GM12878 (cell line): ENCODE data around the gene NCKAP5. TPM values are rescaled to one million over a fixed set of nuclear protein-coding genes. Genes with fewer than 3 reads are reported as not detected.

ENCODE experiments used
- ATAC-seq: fragments of 200-7000 bp; cut with Tn5 transposase; 3 replicates; pipeline ENCODE4 v1.9.1; 2020; ENCODE audit warnings: mild to moderate bottlenecking, moderate library complexity
- BruUV-seq: library from RNA; stranded (reverse); fragments of 400-500 nt; replicated peaks from 2 replicates; lab custom pipeline; 2021; lab: Mats Ljungman, UMichigan
- CTCF ChIA-PET: fragments of 300-600 bp; sonication (Branson Sonifier 250); formaldehyde crosslinking; extraction: SDS; loops from one replicate; lab custom pipeline; 2021; ENCODE audit warnings: inconsistent platforms; lab: Yijun Ruan, JAX
- POLR2A ChIA-PET: fragments of 350-600 bp; formaldehyde crosslinking; extraction: SDS; loops from one replicate; lab custom pipeline; 2021; ENCODE audit warnings: inconsistent platforms; lab: Charles Lee
- RAD21 ChIA-PET: fragments of 300-600 bp; sonication (Branson Sonifier 250); formaldehyde crosslinking; loops from one replicate; lab custom pipeline; 2023; ENCODE audit warnings: antibody characterized with exemption; ENCODE audit not compliant: unreplicated experiment; lab: Charles Lee
- SMC1A ChIA-PET: fragments of 300-600 bp; sonication (Branson Sonifier 250); formaldehyde crosslinking; loops from one replicate; lab custom pipeline; 2023; ENCODE audit not compliant: unreplicated experiment, uncharacterized antibody; lab: Charles Lee
- DNase-seq: peaks from one replicate; pipeline ENCODE4 v3.0.0-alpha.2; 2011; ENCODE audit warnings: low read depth, low spot score
- FAIRE-seq: peaks from 3 replicates; lab custom pipeline; 2011; peaks lifted over from hg19 to GRCh38; lab: Jason Lieb, UNC
- H2AFZ ChIP-seq: 2 replicates; pipeline ENCODE4 v1.6.0; 2011; ENCODE audit warnings: low read depth, low read length, control low read depth; ENCODE audit not compliant: control insufficient read depth
- H3K27ac ChIP-seq: 2 replicates; pipeline ENCODE4 v1.5.1; 2011; ENCODE audit warnings: control low read depth; ENCODE audit not compliant: control insufficient read depth, insufficient read depth
- H3K27me3 ChIP-seq, 2 experiments: replicated peaks in 1 of 2; 2 replicates each; pipeline versions ENCODE4 v1.6.0 to v1.6.1; 2011; ENCODE audit warnings: low read length in 1 of 2; ENCODE audit not compliant: control insufficient read depth in 2 of 2, insufficient read depth in 2 of 2
- H3K36me3 ChIP-seq, 2 experiments: 2 replicates each; pipeline ENCODE4 v1.5.1; 2011; ENCODE audit warnings: low read length in 1 of 2; ENCODE audit not compliant: control insufficient read depth in 2 of 2, insufficient read depth in 2 of 2
- H3K4me1 ChIP-seq: 2 replicates; pipeline ENCODE4 v1.6.1; 2011; ENCODE audit warnings: mild to moderate bottlenecking, low read length, moderate library complexity, mixed read lengths; ENCODE audit not compliant: control insufficient read depth, insufficient read depth
- H3K4me2 ChIP-seq: 2 replicates; pipeline ENCODE4 v1.6.0; 2011; ENCODE audit warnings: control low read depth; ENCODE audit not compliant: control insufficient read depth, insufficient read depth
- H3K4me3 ChIP-seq: fragments of 200-600 bp; sonication (generic); 2 replicates; pipeline ENCODE4 v1.5.1; 2016
- H3K79me2 ChIP-seq: 2 replicates; pipeline ENCODE4 v1.6.0; 2011; ENCODE audit warnings: low read length; ENCODE audit not compliant: control insufficient read depth, insufficient read depth
- H3K9ac ChIP-seq: 2 replicates; pipeline ENCODE4 v1.8.0; 2011; ENCODE audit warnings: low read length, control low read depth, mixed read lengths; ENCODE audit not compliant: control insufficient read depth, insufficient read depth
- H3K9me3 ChIP-seq: replicated peaks from 3 replicates; pipeline ENCODE4 v1.5.1; 2011; ENCODE audit warnings: mild to moderate bottlenecking, low read length; ENCODE audit not compliant: control insufficient read depth, insufficient read depth
- H4K20me1 ChIP-seq: 2 replicates; pipeline ENCODE4 v1.6.0; 2011; ENCODE audit not compliant: control insufficient read depth, insufficient read depth
- GABPA ChIP-seq: IDR thresholded peaks from 2 replicates; pipeline ENCODE4 v1.6.1; 2014; ENCODE audit warnings: antibody characterized with exemption, low read depth, mild to moderate bottlenecking, inconsistent platforms
- HDAC2 ChIP-seq: fragments of 200-600 bp; sonication (generic); IDR thresholded peaks from 2 replicates; pipeline ENCODE4 v1.6.1; 2017
- HDAC6 ChIP-seq: fragments of 200-600 bp; sonication (generic); IDR thresholded peaks from one replicate; pipeline ENCODE4 v1.8.0; 2017; ENCODE audit warnings: antibody characterized with exemption; ENCODE audit not compliant: unreplicated experiment
- LARP7 ChIP-seq: fragments of 450-650 bp; IDR thresholded peaks from 2 replicates; pipeline ENCODE4 v1.6.1; 2017; ENCODE audit warnings: mild to moderate bottlenecking
- NFIC ChIP-seq: IDR thresholded peaks from 2 replicates; pipeline ENCODE4 v1.6.1; 2012; ENCODE audit warnings: low read depth, mild to moderate bottlenecking, inconsistent platforms, low read length, moderate library complexity
- RUNX3 ChIP-seq: IDR thresholded peaks from 2 replicates; pipeline ENCODE4 v1.6.1; 2012; ENCODE audit warnings: low read length, inconsistent platforms
- SPI1 ChIP-seq: IDR thresholded peaks from 2 replicates; pipeline ENCODE4 v1.6.1; 2011; ENCODE audit warnings: low read depth, mild to moderate bottlenecking, low read length, moderate library complexity, borderline replicate concordance; ENCODE audit not compliant: insufficient read depth
- ZNF274 ChIP-seq: IDR thresholded peaks from one replicate; pipeline ENCODE4 v1.8.0; 2011; ENCODE audit not compliant: insufficient read length, insufficient read depth
- WGBS: methylation state at CpG from one replicate; pipeline ENCODE4 v1.1.6; 2016; ENCODE audit warnings: low lambda C conversion rate; ENCODE audit not compliant: insufficient replicate concordance, insufficient coverage; ENCODE audit errors: missing lambda C conversion rate; 5-methylcytosine and 5-hydroxymethylcytosine counted together
- in situ Hi-C: fragments of 300-500 bp; cut with MboI; formaldehyde crosslinking; loops from 9 replicates; pipeline ENCODE4 v1.14.3; 2018; ENCODE audit warnings: mixed read lengths
- intact Hi-C: fragments of 100-400 bp; cut with micrococcal nuclease; formaldehyde crosslinking; loops from one replicate; pipeline ENCODE4 v1.14.2; 2022; ENCODE audit not compliant: unreplicated experiment
- polyA plus RNA-seq, 11 experiments: library from polyadenylated mRNA; depleted of rRNA in 4 of 11; unstranded in 6 of 11; stranded (reverse) in 5 of 11; fragments of >200 nt; fragmentation: Nextera tagmentation in 4 of 11; fragmentation: Illumina TruSeq in 1 of 11; extraction: Ambion mirVana in 4 of 11; extraction: Trizol in 1 of 11; gene quantifications; 1 replicate in 1 of 11; 2 replicates in 10 of 11; pipeline versions ENCODE4 v1.2.1 to v1.2.3, GENCODE V29; 2011 to 2016; ENCODE audit warnings: inconsistent platforms in 2 of 11, missing spikeins in 2 of 11, low read depth in 1 of 11
- total RNA-seq, 4 experiments: library from RNA; depleted of rRNA in 3 of 4; stranded (reverse); fragments of >200 nt in 3 of 4; fragmentation: Illumina TruSeq in 1 of 4; extraction: Trizol in 1 of 4; gene quantifications; 2 replicates each; pipeline versions ENCODE4 v1.2.1 to v1.2.3, GENCODE V29; 2013 to 2021
- TF ChIP-seq, protein P1 (sequence below): fragments of 450-650 bp; formaldehyde crosslinking; IDR thresholded peaks from 2 replicates; pipeline ENCODE4 v1.5.0; 2022; ENCODE audit warnings: mild to moderate bottlenecking, missing genetic modification characterization
- TF ChIP-seq, protein P2 (sequence below): IDR thresholded peaks from 2 replicates; pipeline ENCODE4 v1.6.1; 2012; ENCODE audit warnings: low read depth, low read length, improper control_type of control experiment
- TF ChIP-seq, protein P3 (sequence below): fragments of 450-650 bp; conservative IDR thresholded peaks from 2 replicates; pipeline ENCODE4 v1.6.1; 2017; ENCODE audit warnings: mild to moderate bottlenecking, moderate library complexity

NCKAP5 gene
- total and polyA plus RNA-seq, 10 of the 15 experiments (the other 5 are each of a cell fraction or from before 2014, with no cell fraction given): 0.06 to 0.44 (median 0.16) TPM

DNA sequence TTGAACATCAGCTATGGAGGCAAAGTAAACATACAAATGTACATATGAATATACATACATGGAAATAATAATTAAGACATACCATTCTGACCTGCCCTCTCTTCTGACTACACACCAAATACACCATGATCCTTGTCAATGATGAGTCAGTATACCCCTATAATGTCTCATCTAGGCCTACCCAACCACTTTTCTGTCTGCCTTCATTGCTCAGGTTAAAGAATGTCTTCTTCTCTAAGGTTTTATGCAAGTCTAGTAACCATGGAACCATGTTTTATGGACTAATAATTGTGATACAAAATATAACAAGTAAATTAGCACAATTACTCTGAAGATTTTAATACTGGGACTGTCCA lies 128.7 kb downstream of the NCKAP5 start (continued):
- TF ChIP-seq, protein P1, sequence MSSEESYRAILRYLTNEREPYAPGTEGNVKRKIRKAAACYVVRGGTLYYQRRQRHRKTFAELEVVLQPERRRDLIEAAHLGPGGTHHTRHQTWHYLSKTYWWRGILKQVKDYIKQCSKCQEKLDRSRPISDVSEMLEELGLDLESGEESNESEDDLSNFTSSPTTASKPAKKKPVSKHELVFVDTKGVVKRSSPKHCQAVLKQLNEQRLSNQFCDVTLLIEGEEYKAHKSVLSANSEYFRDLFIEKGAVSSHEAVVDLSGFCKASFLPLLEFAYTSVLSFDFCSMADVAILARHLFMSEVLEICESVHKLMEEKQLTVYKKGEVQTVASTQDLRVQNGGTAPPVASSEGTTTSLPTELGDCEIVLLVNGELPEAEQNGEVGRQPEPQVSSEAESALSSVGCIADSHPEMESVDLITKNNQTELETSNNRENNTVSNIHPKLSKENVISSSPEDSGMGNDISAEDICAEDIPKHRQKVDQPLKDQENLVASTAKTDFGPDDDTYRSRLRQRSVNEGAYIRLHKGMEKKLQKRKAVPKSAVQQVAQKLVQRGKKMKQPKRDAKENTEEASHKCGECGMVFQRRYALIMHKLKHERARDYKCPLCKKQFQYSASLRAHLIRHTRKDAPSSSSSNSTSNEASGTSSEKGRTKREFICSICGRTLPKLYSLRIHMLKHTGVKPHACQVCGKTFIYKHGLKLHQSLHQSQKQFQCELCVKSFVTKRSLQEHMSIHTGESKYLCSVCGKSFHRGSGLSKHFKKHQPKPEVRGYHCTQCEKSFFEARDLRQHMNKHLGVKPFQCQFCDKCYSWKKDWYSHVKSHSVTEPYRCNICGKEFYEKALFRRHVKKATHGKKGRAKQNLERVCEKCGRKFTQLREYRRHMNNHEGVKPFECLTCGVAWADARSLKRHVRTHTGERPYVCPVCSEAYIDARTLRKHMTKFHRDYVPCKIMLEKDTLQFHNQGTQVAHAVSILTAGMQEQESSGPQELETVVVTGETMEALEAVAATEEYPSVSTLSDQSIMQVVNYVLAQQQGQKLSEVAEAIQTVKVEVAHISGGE (CRISPR knock-in tag): no peak
- no peak for TF ChIP-seq HDAC6

DNA sequence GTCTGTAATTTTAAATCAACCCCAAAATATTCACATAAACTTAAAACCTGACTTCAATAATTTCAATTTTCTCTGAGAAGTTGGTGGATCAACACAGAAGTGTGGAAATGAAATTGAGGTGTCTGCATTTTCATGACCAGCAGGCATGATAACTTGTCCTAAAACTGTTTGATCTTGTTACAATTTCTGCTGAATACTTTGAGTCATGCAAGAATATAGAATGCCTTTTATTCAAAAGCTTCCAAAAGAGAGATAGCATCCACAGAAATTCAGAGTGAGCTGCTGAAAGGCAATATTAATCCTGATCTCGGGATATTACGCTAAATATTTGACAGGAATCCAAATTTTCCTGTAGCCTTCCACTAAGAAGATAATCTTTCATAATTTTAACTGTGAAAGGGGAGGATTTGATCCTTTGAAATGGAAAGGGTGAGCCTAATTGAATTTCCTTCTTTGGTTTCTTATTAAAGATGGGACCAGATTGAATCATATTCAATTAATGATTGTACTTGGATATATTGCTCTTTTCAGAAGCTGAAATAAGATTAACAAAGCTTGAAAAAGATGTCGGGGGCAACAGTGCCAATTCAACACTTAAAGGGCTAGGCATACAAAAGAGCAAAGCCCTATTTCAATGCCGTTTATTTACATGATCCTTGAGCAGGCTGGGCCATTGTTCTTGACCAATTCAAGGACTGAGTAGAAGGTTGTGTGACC lies 129.3 kb downstream of the NCKAP5 start:
- Histone ChIP-seq H3K4me2 (no peak overlapping the region), H3K79me2 (no peaks in the 10 kb centered on the region), H3K9me3 (no peaks in the 10 kb centered on the region), H3K4me1 (no peaks in the 10 kb centered on the region), H4K20me1 (no peaks in the 10 kb centered on the region), H3K27me3 (no peaks in the 10 kb centered on the region), H3K27ac (no peak overlapping the region), H3K4me3 (no peak overlapping the region), H2AFZ (no peak overlapping the region), H3K9ac (no peak overlapping the region), H3K36me3 (no peaks in the 10 kb centered on the region)
- DNase-seq (no peak), FAIRE-seq (no peak), ATAC-seq (no peak)
- ChIA-PET POLR2A (no interaction called here), CTCF (interaction anchor here (1.3 kb wide), 1 partner anchor 17 kb away, joined by 3 read pairs; no protein-coding TSS in a partner anchor), SMC1A (interaction anchor here (0.9 to 1.6 kb wide), 3 partner anchors 9 to 18 kb away, joined by 3 to 4 read pairs (median 4); no protein-coding TSS in a partner anchor), RAD21 (no interaction called here)
- 23% methylated on average over 4 of the region's 4 CpGs for WGBS
- BruUV-seq: no TSS peak
- intact Hi-C loops (no loop called here), in situ Hi-C loops (no loop called here)
- TF ChIP-seq NFIC (no peak), LARP7 (no peak), RUNX3 (no peak), SPI1 (no peak), ZNF274 (no peak), HDAC2 (no peak), GABPA (no peak)
- TF ChIP-seq, protein P2, sequence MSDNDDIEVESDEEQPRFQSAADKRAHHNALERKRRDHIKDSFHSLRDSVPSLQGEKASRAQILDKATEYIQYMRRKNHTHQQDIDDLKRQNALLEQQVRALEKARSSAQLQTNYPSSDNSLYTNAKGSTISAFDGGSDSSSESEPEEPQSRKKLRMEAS: no peak
- TF ChIP-seq, protein P1 (CRISPR knock-in tag): no peak
- TF ChIP-seq, protein P3, sequence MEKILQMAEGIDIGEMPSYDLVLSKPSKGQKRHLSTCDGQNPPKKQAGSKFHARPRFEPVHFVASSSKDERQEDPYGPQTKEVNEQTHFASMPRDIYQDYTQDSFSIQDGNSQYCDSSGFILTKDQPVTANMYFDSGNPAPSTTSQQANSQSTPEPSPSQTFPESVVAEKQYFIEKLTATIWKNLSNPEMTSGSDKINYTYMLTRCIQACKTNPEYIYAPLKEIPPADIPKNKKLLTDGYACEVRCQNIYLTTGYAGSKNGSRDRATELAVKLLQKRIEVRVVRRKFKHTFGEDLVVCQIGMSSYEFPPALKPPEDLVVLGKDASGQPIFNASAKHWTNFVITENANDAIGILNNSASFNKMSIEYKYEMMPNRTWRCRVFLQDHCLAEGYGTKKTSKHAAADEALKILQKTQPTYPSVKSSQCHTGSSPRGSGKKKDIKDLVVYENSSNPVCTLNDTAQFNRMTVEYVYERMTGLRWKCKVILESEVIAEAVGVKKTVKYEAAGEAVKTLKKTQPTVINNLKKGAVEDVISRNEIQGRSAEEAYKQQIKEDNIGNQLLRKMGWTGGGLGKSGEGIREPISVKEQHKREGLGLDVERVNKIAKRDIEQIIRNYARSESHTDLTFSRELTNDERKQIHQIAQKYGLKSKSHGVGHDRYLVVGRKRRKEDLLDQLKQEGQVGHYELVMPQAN: no peak
